GM18505 (cell line): Measurements from ENCODE around the gene NRG3.
"Not testable (repeated sequence)": the region's sequence is repeated elsewhere in the genome, so short reads cannot be mapped to it uniquely, and the experiment has no call there.

Experiments
- ATAC-seq: cut with Tn5 transposase; IDR thresholded peaks from one replicate; pipeline ENCODE4 v1.9.1; 2021; ENCODE audit not compliant: unreplicated experiment
- POLR2A ChIP-seq: IDR thresholded peaks from 4 replicates; pipeline ENCODE4 v1.6.1; 2011; ENCODE audit warnings: borderline replicate concordance; ENCODE audit not compliant: insufficient read depth, insufficient read length; ENCODE audit errors: extremely low read depth

NRG3 gene

GRCh38 chr10:82284180-82284579 is 409.2 kb downstream of the NRG3 start:
- no peak for TF ChIP-seq POLR2A
- ATAC-seq = no peak

DNA sequence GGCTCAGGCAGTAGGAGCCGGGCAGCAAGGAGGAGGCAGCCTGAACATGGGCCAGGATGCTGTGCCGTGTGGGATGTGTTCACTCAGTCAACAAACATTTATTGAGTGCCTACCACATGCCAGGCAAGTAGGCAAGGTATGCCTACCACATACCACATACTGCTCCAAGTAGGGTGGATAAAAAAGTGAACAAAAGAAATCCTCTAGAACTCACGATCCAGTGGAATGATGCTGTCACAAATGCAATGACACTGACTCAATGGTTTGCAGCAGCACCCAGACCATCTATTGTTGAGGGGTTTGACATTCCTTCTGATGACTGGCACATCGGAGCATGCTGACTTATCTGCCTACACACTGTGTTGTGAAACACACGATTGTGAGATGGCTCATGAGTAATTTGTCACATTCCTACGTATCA is 413.5 kb downstream of the NRG3 start:
- ATAC-seq = no peak
- TF ChIP-seq POLR2A = no peak

- no peak for ATAC-seq
- TF ChIP-seq POLR2A = no peak
Measured at GRCh38 chr10:82289945-82290344, 415.0 kb downstream of the NRG3 start.

GRCh38 chr10:82294874-82295378 is 419.9 kb downstream of the NRG3 start:
- no peak for TF ChIP-seq POLR2A
- no peak for ATAC-seq

DNA sequence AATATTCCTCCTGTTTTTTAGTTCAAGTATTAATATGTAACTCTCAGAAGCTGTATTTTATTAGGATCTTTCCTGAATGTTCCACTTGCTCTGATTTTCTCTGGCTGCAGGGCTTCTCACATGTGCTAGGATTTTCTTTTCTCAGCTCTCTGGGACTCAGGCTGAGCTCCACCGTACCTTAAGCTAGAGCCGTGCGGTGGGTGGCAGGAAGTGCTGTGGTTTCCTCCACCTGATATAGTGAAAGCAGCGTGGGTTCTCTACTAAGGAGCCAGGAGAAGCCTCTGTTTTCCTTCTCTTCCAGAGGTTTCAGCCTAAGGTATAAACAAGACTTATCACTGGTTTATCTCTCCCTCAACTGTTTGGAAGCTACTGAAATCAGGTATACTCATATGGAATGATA is 433.6 kb downstream of the NRG3 start:
- TF ChIP-seq POLR2A = no peak
- no peak for ATAC-seq

DNA sequence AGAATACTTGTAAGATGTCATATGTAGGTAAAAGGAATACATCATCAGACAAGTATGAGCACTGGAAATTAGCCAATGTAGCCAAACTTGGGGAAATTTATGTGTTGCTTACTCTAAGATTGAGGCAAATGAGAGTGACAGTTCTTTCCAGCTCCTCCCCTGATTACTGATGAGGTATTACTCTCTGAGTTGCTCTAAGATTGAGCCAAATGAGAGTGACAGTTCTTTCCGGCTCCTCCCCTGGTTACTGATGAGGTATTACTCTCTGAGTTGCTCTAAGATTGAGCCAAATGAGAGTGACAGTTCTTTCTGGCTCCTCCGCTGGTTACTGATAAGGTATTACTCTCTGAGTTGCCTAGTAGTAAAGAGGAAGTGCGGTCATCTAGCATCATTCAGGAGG is 435.8 kb downstream of the NRG3 start:
- no peak for ATAC-seq
- no peak for TF ChIP-seq POLR2A

GRCh38 chr10:82313401-82313800 is 438.4 kb downstream of the NRG3 start:
- no peak for TF ChIP-seq POLR2A
- ATAC-seq = no peak

GRCh38 chr10:82318534-82318933 is 443.5 kb downstream of the NRG3 start:
- TF ChIP-seq POLR2A = no peak
- no peak for ATAC-seq

DNA sequence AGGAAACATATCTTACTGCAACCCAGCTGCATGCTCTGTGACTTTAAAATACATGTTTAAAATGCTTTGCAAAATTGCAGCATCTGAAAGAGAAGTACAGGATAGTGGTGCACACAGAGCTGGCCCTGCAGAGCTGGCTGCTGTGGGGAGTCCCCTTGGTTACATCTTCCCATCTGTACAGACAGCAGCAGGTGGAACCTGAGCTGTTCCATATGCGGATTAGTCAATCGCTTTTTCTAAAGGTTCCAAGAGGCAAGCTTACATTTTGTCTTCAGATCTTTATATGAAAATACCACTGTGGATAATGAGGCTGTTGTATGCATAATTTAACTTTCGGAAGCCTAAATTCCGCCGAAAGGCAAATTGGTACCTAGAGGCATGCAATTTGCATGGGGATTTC is 444.1 kb downstream of the NRG3 start:
- TF ChIP-seq POLR2A = no peak
- no peak for ATAC-seq

DNA sequence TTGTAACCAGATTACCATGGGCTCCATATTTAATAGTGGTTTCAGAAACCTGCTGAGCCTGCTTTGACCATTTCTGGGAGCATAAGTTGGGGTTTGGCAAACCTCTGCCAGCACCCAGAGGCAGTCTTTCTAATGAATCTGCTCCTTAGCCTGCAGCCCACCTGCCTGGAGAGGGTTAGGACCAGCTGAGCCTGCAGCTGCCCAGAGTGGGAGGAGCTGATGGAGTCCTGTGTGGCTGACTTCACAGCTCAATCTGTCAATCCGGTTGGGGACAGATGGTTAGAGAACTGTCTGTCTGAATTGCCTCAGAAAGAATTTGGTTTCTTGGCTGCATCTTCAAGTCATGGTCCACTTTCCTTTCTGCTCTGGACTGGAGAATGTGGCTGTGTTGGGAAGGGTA is 444.6 kb downstream of the NRG3 start:
- ATAC-seq = no peak
- TF ChIP-seq POLR2A = no peak

DNA sequence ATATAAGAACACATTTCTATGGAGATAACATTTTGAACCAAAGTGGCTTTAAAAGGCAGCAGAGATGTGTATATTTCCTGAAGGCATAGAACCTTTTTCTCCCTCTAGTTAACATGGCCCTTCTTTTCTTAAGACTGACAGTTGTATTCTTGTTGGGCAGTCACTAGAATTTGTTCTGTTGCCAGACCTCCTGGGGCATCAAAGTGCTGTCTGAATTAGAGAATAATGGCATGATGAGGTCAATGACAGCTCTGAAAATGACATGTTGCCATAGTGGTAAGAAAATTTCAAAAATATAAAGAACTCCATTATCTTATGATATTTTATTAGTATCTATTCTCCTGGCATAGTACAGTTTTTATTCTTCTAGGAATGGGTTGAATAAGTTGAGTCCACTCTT is 446.7 kb downstream of the NRG3 start:
- ATAC-seq = no peak
- no peak for TF ChIP-seq POLR2A

DNA sequence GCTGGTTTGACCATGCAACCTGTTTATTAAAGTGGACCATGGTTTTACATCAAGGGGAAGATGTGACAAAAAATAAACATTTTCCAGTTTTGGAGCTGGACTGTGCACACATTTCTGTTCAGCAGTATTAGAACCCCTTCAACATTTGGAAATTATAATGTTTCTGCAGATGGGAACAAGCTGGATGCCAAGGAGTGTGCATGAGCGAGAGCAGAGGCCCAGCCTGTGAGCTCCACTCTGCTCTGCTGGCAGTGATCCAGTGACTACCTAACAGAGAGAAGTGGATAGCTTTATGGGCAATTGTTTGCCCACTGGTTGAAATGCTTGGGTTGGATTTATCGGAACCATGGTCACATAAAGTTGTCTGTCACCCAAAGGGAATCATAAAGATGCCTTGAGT is 456.7 kb downstream of the NRG3 start:
- TF ChIP-seq POLR2A = no peak
- ATAC-seq = no peak

GRCh38 chr10:82335831-82336230 is 460.8 kb downstream of the NRG3 start:
- ATAC-seq = no peak
- TF ChIP-seq POLR2A = no peak

DNA sequence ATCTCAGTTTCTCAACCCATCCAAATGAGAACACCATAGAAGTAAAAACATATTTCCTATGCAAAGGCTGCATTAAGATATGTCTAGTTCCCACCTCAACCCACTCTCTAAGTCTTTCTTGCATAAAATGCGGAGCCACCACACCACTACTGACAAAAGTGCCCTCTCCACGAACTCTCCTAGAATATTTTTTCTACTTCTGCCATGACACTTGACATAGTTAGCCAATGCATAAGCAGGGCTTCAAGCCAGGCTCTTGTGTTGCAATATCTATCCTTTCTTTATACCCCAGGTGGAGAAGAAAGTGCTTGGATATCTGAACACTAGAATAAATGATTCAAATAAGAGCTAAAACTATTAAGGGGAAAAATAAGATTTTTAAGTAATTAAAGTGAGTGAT is 465.2 kb downstream of the NRG3 start:
- TF ChIP-seq POLR2A = no peak
- no peak for ATAC-seq

- ATAC-seq = not testable (repeated sequence)
Measured at GRCh38 chr10:82349590-82349989, 474.6 kb downstream of the NRG3 start.
